ENCODE results near the gene LYL1.

LYL1 gene

GRCh38 chr19:13120817-13121216 is 18.2 kb upstream of the LYL1 start:
- H3K4me3 ChIP-seq (ENCODE audit: low read depth, low read length): no peak overlapping the region
- in situ Hi-C loops (cut with HindIII; ENCODE audit: low sequenced_read_pairs): no loop called here
- peak; percentile 72 for DNase-seq (ENCODE audit: low read depth, low spot score)
- TF ChIP-seq CTCF (IDR thresholded peaks at IDR 0.05; ENCODE audit: low read depth, low read length): no peak

GRCh38 chr19:13120031-13120430 is 17.4 kb upstream of the LYL1 start:
- no peak overlapping the region for H3K4me3 ChIP-seq (ENCODE audit: low read depth, low read length)
- TF ChIP-seq CTCF (IDR thresholded peaks at IDR 0.05; ENCODE audit: low read depth, low read length): no peak
- in situ Hi-C loops (cut with HindIII; ENCODE audit: low sequenced_read_pairs): no loop called here
- DNase-seq (ENCODE audit: low read depth, low spot score): no peak

GRCh38 chr19:13119627-13120026 is 17.0 kb upstream of the LYL1 start:
- no peak for DNase-seq (ENCODE audit: low read depth, low spot score)
- peak overlapping the region; percentile 82 for H3K4me3 ChIP-seq (ENCODE audit: low read depth, low read length)
- TF ChIP-seq CTCF (IDR thresholded peaks at IDR 0.05; ENCODE audit: low read depth, low read length): no peak
- in situ Hi-C loops (cut with HindIII; ENCODE audit: low sequenced_read_pairs): no loop called here

- in situ Hi-C loops (cut with HindIII; ENCODE audit: low sequenced_read_pairs): no loop called here
- no peak for TF ChIP-seq CTCF (IDR thresholded peaks at IDR 0.05; ENCODE audit: low read depth, low read length)
- DNase-seq (ENCODE audit: low read depth, low spot score): peak; percentile 34
- peak overlapping the region; percentile 82 for H3K4me3 ChIP-seq (ENCODE audit: low read depth, low read length)
Measured at GRCh38 chr19:13118424-13119193, 16.0 kb upstream of the LYL1 start.

- peak; percentile 86 for DNase-seq (ENCODE audit: low read depth, low spot score)
- no peak for TF ChIP-seq CTCF (IDR thresholded peaks at IDR 0.05; ENCODE audit: low read depth, low read length)
- in situ Hi-C loops (cut with HindIII; ENCODE audit: low sequenced_read_pairs): no loop called here
- H3K4me3 ChIP-seq (ENCODE audit: low read depth, low read length): peak within 1 kb of the TSS; percentile 99
Measured at GRCh38 chr19:13117772-13118423, 15.2 kb upstream of the LYL1 start, which contains the start of gene NACC1. Gene NACC1 (plus strand): TSS chr19:13118264. CDS start chr19:13135208, 16,944 bp downstream.

- no peak for DNase-seq (ENCODE audit: low read depth, low spot score)
- no peak for TF ChIP-seq CTCF (IDR thresholded peaks at IDR 0.05; ENCODE audit: low read depth, low read length)
- in situ Hi-C loops (cut with HindIII; ENCODE audit: low sequenced_read_pairs): no loop called here
- H3K4me3 ChIP-seq (ENCODE audit: low read depth, low read length): peak overlapping the region; percentile 99
Measured at GRCh38 chr19:13117176-13117771, 14.6 kb upstream of the LYL1 start.

Data from astrocyte of the spinal cord (primary cell).